Fibroblast of the aortic adventitia (primary cell): Measurements from ENCODE around the gene RCC2. TPM values are rescaled to one million over a fixed set of nuclear protein-coding genes. Genes with fewer than 3 reads are reported as not detected.

Source experiments
- DNase-seq: peaks from one replicate; pipeline ENCODE4 v3.0.0-alpha.2; 2010; ENCODE audit warnings: low read depth
- H3K4me3 ChIP-seq: 2 replicates; pipeline ENCODE4 v1.5.1; 2011; ENCODE audit warnings: low read depth, mild to moderate bottlenecking, control low read depth, low read length, moderate library complexity
- total RNA-seq: library from RNA; depleted of rRNA; stranded (reverse); fragments of >200 nt; gene quantifications from 2 replicates; pipeline ENCODE4 v1.2.3, GENCODE V29; 2012; ENCODE audit warnings: low replicate concordance
- TF ChIP-seq, protein P1 (sequence below): IDR thresholded peaks from 2 replicates; pipeline ENCODE4 v1.5.1; 2011; ENCODE audit warnings: mild to moderate bottlenecking, low read length, control low read depth, inconsistent platforms; ENCODE audit not compliant: insufficient read depth

The RCC2 gene
- total RNA-seq, 1 donor, result 46.0 TPM

DNA sequence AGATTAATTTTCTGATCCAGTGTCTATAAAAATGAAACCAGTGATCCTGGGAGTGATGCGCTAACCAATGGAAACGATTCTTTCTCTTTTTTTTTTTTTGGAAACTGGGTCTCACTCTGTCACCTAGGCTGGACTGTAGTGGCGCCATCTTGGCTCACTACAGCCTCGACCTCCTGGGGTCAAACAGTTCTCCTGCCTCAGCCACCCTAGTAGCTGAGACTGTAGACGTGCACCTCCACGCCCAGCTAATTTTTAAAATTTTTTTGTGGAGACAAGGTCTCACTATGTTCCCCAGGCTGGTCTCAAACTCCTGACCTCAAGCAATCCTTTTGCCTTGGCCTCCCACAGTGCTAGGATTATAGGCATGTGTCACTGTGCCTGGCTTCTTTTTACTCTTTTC, 3.4 kb upstream of the RCC2 start:
- TF ChIP-seq, protein P1, sequence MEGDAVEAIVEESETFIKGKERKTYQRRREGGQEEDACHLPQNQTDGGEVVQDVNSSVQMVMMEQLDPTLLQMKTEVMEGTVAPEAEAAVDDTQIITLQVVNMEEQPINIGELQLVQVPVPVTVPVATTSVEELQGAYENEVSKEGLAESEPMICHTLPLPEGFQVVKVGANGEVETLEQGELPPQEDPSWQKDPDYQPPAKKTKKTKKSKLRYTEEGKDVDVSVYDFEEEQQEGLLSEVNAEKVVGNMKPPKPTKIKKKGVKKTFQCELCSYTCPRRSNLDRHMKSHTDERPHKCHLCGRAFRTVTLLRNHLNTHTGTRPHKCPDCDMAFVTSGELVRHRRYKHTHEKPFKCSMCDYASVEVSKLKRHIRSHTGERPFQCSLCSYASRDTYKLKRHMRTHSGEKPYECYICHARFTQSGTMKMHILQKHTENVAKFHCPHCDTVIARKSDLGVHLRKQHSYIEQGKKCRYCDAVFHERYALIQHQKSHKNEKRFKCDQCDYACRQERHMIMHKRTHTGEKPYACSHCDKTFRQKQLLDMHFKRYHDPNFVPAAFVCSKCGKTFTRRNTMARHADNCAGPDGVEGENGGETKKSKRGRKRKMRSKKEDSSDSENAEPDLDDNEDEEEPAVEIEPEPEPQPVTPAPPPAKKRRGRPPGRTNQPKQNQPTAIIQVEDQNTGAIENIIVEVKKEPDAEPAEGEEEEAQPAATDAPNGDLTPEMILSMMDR, result no peak

GRCh38 chr1:17441993-17442357, 2.5 kb upstream of the RCC2 start:
- TF ChIP-seq, protein P1, result no peak
- no peak for DNase-seq
- no peak overlapping the region for H3K4me3 ChIP-seq

More for the DNA sequence above, 3.4 kb upstream of the RCC2 start:
- DNase-seq, result no peak
- no peak overlapping the region for H3K4me3 ChIP-seq

DNA sequence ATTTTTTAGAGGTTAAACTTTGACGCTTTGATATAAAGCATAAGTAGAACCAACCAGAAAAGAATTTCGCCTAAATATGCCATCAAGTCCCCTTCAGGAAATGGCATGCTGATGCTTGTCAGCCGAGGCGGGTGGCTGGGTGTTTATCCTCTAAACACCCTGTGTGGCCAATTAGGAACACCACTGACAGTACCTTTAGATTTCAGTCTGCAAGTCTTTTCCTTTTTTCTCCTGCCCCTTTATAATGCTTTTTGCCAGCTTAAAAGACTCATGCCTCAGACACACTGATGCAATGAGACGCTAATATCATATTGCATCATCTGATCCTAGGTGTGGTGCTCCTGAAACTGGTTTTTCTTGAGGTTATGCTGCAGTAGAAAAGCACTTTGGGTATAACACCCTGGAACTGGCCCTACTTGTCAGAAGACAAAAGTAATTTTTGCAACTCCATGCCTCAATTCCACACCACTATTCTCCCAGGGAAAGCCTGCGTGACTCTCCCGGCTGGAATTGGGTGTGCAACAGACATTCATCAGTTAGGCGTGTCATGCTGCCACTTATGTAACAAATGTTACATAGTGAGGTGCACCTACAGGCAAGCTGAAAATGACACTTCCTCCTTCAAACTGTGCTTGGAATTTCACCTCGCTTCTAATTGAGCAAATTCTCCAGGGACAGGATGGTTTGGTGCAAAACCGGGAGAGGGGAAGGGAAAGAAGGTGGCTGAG, 2.0 kb upstream of the RCC2 start:
- H3K4me3 ChIP-seq, result no peak overlapping the region
- DNase-seq, result peak; percentile 91

GRCh38 chr1:17440827-17441168, 1.3 kb upstream of the RCC2 start:
- H3K4me3 ChIP-seq, result peak overlapping the region; percentile 58
- DNase-seq, result no peak
- TF ChIP-seq, protein P1, result no peak

More for the DNA sequence above, 2.0 kb upstream of the RCC2 start:
- TF ChIP-seq, protein P1, result no peak

GRCh38 chr1:17440074-17440826, 773 bp upstream of the RCC2 start:
- H3K4me3 ChIP-seq, result peak overlapping the region; percentile 58
- no peak for DNase-seq
- TF ChIP-seq, protein P1, result no peak

DNA sequence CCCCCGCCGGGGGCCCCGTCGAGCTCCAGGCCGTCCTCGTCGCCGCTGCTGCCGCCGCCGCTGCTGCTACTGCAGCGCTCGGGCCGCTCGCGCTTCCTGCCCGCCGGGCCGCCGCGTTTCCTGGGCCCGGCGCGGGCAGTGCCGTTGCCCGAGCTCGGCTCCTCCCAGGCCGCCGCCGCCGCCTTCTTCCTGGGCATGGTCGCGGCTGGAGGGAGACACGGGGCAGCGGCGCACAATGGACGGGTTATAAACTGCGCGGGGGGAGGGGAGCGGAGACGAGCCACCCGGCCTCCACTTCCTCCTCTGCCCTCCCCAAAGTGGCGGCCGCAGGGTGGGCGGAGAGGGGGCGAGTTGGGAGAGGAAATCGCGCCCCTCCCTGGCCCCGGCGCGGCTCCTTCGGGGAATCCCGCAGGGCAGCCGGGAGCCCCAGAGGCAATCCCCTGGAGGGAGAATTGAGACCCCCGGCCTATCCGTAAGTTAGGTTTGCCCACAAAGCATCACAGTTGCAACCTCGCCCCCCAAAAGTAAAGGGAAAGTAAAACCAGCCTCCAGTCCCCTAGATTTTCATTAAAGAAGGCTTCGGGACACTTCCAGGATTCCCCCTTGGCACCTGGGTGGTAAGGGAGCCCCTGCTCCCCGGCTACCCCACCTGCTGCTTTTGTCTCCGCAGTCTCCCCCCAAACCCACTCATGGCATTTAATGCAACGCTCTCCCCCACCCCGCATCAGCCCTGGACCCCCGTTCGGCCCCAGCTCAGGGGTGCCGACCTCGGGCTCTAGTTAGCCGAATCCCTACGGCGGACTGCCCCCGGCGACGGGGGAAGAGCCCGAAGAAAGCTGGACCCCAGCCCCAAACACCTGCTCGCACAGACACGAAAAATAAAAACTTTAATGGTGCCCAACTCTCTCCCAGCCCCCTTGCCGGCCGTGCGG, 893 bp downstream of the RCC2 start:
- DNase-seq, result no peak
- H3K4me3 ChIP-seq, result peak overlapping the region; percentile 80
- TF ChIP-seq, protein P1, result no peak
